Measurements from ENCODE around the gene ABHD14A.

GRCh38 chr3:51929420-51930003 is 45.4 kb upstream of the ABHD14A start:
- TF ChIP-seq CTCF (IDR thresholded peaks at IDR 0.05) (no peak), POLR2A (IDR thresholded peaks at IDR 0.05) (no peak)

Measured in body of pancreas (tissue), 4 donors.